Endothelial cell of umbilical vein (primary cell): ENCODE measurements around the gene HOXB5. TPM values are rescaled to one million over a fixed set of nuclear protein-coding genes. Genes with fewer than 3 reads are reported as not detected.

Experiments used
- BruUV-seq: library from RNA; stranded (reverse); fragments of 400-500 nt; replicated peaks from 2 replicates; lab custom pipeline; 2021; lab: Mats Ljungman, UMichigan
- CTCF ChIA-PET: fragments of 300-600, 350-600 bp; sonication (Branson Sonifier 250); formaldehyde crosslinking; loops from one replicate; lab custom pipeline; 2021; ENCODE audit warnings: antibody characterized with exemption, inconsistent platforms; lab: Charles Lee
- POLR2A ChIA-PET: fragments of 300-600, 350-600 bp; sonication (Branson Sonifier 250); formaldehyde crosslinking; loops from one replicate; lab custom pipeline; 2021; ENCODE audit warnings: antibody characterized with exemption, inconsistent platforms; lab: Charles Lee
- DNase-seq: peaks from one replicate; pipeline ENCODE4 v3.0.0-alpha.2; 2011; ENCODE audit warnings: low read depth, low spot score
- FAIRE-seq: peaks from 2 replicates; lab custom pipeline; 2011; peaks lifted over from hg19 to GRCh38; lab: Jason Lieb, UNC
- H2AFZ ChIP-seq: 2 replicates; pipeline ENCODE4 v1.6.0; 2012; ENCODE audit warnings: low read depth, low read length, control low read depth, inconsistent platforms
- H3K27ac ChIP-seq: 2 replicates; pipeline ENCODE4 v1.5.1; 2011; ENCODE audit warnings: low read depth, mild to moderate bottlenecking, control low read depth, low read length, moderate library complexity; ENCODE audit not compliant: insufficient read depth
- H3K27me3 ChIP-seq, 2 experiments: 2 replicates each; pipeline versions ENCODE4 v1.6.0 to v1.6.1; 2011; ENCODE audit warnings: low read length in 2 of 2, mixed read lengths in 1 of 2; ENCODE audit not compliant: control insufficient read depth in 2 of 2, insufficient read depth in 2 of 2
- H3K36me3 ChIP-seq, 2 experiments: 2 replicates in 1 of 2; 3 replicates in 1 of 2; pipeline ENCODE4 v1.5.1; 2011; ENCODE audit warnings: low read length in 2 of 2, mild to moderate bottlenecking in 1 of 2, moderate library complexity in 1 of 2; ENCODE audit not compliant: control insufficient read depth in 2 of 2, insufficient read depth in 2 of 2; ENCODE audit errors: extremely low read depth in 1 of 2
- H3K4me1 ChIP-seq: 3 replicates; pipeline ENCODE4 v1.5.1; 2011; ENCODE audit warnings: mild to moderate bottlenecking, low read length; ENCODE audit not compliant: control insufficient read depth, insufficient read depth; ENCODE audit errors: extremely low read depth
- H3K4me2 ChIP-seq: 2 replicates; pipeline ENCODE4 v1.6.1; 2011; ENCODE audit warnings: low read length, control low read depth, mixed read lengths; ENCODE audit not compliant: insufficient read depth
- H3K4me3 ChIP-seq, 3 experiments: fragments of 200-600 bp in 1 of 3; sonication (generic), shearing (Covaris generic) in 1 of 3; replicated peaks in 1 of 3; 2 replicates each; pipeline ENCODE4 v1.5.1; 2011 to 2016; ENCODE audit warnings: control low read depth in 3 of 3, low read length in 3 of 3, mild to moderate bottlenecking in 2 of 3, inconsistent platforms in 1 of 3, low read depth in 1 of 3, moderate library complexity in 1 of 3; ENCODE audit not compliant: insufficient read depth in 1 of 3
- H3K79me2 ChIP-seq: 2 replicates; pipeline ENCODE4 v1.6.0; 2012; ENCODE audit warnings: low read length, inconsistent platforms; ENCODE audit not compliant: control insufficient read depth, insufficient read depth
- H3K9ac ChIP-seq: replicated peaks from 2 replicates; pipeline ENCODE3; 2011; ENCODE audit warnings: low read length, control low read depth; ENCODE audit not compliant: insufficient read depth; ENCODE audit errors: extremely low read depth
- H3K9me1 ChIP-seq: replicated peaks from 3 replicates; pipeline ENCODE4 v1.6.0; 2011; ENCODE audit warnings: mild to moderate bottlenecking, low read length; ENCODE audit not compliant: control insufficient read depth, insufficient read depth; ENCODE audit errors: extremely low read depth
- H3K9me3 ChIP-seq: replicated peaks from 2 replicates; pipeline ENCODE4 v1.5.1; 2012; ENCODE audit warnings: low read length, inconsistent platforms; ENCODE audit not compliant: control insufficient read depth, insufficient read depth
- H4K20me1 ChIP-seq: replicated peaks from 2 replicates; pipeline ENCODE3; 2011; ENCODE audit warnings: mild to moderate bottlenecking, low read length; ENCODE audit not compliant: control insufficient read depth, insufficient read depth; ENCODE audit errors: extremely low read depth
- JUN ChIP-seq: IDR thresholded peaks from 2 replicates; pipeline ENCODE4 v1.6.1; 2011; ENCODE audit warnings: borderline replicate concordance, low read depth; ENCODE audit not compliant: insufficient read length, insufficient read depth
- MYC ChIP-seq: IDR thresholded peaks from one replicate; pipeline ENCODE4 v1.6.1; 2011; ENCODE audit warnings: mild to moderate bottlenecking, low read depth, low read length
- dilution Hi-C: fragments of 300-500 bp; cut with MboI; formaldehyde crosslinking; loops from one replicate; pipeline ENCODE4 v1.15.0; 2019; ENCODE audit warnings: low sequenced_read_pairs; ENCODE audit not compliant: extremely low pct_ligation_motif_present
- intact Hi-C: fragments of 100-400 bp; cut with micrococcal nuclease; formaldehyde crosslinking; loops from one replicate; pipeline ENCODE4 v1.10.0; 2022
- polyA plus RNA-seq, 4 experiments: library from polyadenylated mRNA; depleted of rRNA in 3 of 4; stranded (reverse) in 3 of 4; unstranded in 1 of 4; fragments of >200 nt; gene quantifications; 2 replicates each; pipeline versions ENCODE4 v1.2.1 to v1.2.3, GENCODE V29; 2011 to 2012; ENCODE audit warnings: missing spikeins in 1 of 4
- total RNA-seq: library from RNA; stranded (reverse); gene quantifications from 2 replicates; pipeline ENCODE4 v1.2.3, GENCODE V29; 2021
- TF ChIP-seq, protein P1 (sequence below), 2 donors: IDR thresholded peaks; 1 replicate in 1 of 2; 2 replicates in 1 of 2; pipeline ENCODE4 v1.5.1; 2011; ENCODE audit warnings: low read length in 2 of 2, mild to moderate bottlenecking in 2 of 2, moderate library complexity in 2 of 2, control low read depth in 1 of 2, inconsistent platforms in 1 of 2, low read depth in 1 of 2; ENCODE audit not compliant: insufficient read depth in 1 of 2; ENCODE audit errors: extremely low read depth in 1 of 2
- TF ChIP-seq, protein P2 (sequence below): IDR thresholded peaks from 2 replicates; pipeline ENCODE4 v1.6.1; 2011; ENCODE audit not compliant: insufficient read depth, insufficient read length

HOXB5 gene
- total and polyA plus RNA-seq, 2 donors (not counting 3 experiments of a cell fraction or from before 2014, with no cell fraction given): 2.0 to 8.5 TPM

DNA sequence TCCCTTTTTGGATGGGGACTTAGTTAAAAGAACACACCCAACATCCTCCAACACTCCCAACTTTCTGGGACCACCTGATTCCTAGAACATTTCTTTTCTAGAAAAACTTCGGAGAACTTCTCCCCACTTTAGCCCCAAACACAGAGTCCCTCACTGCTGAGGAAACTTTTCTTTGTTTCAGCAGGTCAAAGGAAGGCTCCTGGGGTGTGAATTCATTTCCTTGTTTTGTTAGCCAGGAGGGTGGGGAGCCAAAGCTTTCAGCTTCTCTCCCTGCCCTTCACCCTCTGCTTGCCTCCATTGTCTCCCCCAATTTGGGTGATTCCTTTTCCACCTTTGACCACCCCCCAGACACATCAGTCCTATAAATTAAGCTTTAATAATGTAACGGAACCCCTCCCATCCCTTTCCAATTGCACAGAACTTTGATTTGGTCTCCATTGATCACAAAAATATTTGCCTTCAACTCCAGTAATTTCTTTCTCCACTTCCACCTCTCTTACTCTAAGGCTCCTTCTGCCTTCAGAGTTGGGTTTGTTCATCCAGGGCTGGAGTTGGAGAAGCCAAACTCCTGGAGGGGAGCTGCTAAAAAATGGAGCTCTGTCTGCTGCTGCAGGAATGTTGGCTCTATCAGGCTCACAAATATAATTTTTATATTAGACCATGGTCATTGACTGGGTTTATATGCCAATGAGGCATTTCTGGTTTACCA lies 25.8 kb downstream of the HOXB5 start:
- H3K79me2 ChIP-seq: peaks cover 92% of the 10 kb centered on the region
- no peaks in the 10 kb centered on the region for H3K27me3 ChIP-seq
- peaks cover 79% of the 10 kb centered on the region for H3K4me1 ChIP-seq
- ChIA-PET POLR2A (interaction anchor here (0.7 to 1.6 kb wide), 3 partner anchors 11 to 21 kb away, joined by 3 to 8 read pairs (median 4); no protein-coding TSS in a partner anchor), CTCF (interaction anchor here (0.6 to 6.1 kb wide), 10 partner anchors 8 to 352 kb away, joined by 3 to 28 read pairs (median 4); no protein-coding TSS in a partner anchor)
- no peaks in the 10 kb centered on the region for H3K9me1 ChIP-seq
- TF ChIP-seq, protein P1, sequence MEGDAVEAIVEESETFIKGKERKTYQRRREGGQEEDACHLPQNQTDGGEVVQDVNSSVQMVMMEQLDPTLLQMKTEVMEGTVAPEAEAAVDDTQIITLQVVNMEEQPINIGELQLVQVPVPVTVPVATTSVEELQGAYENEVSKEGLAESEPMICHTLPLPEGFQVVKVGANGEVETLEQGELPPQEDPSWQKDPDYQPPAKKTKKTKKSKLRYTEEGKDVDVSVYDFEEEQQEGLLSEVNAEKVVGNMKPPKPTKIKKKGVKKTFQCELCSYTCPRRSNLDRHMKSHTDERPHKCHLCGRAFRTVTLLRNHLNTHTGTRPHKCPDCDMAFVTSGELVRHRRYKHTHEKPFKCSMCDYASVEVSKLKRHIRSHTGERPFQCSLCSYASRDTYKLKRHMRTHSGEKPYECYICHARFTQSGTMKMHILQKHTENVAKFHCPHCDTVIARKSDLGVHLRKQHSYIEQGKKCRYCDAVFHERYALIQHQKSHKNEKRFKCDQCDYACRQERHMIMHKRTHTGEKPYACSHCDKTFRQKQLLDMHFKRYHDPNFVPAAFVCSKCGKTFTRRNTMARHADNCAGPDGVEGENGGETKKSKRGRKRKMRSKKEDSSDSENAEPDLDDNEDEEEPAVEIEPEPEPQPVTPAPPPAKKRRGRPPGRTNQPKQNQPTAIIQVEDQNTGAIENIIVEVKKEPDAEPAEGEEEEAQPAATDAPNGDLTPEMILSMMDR (IDR thresholded peaks at IDR 0.05; ENCODE audit: extremely low read depth in 1 of 2, insufficient read depth in 1 of 2, low read depth in 1 of 2, low read length in 2 of 2): no peak
- TF ChIP-seq, protein P2, sequence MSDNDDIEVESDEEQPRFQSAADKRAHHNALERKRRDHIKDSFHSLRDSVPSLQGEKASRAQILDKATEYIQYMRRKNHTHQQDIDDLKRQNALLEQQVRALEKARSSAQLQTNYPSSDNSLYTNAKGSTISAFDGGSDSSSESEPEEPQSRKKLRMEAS: no peak
- TF ChIP-seq MYC (no peak), JUN (no peak)
- no peaks in the 10 kb centered on the region for H4K20me1 ChIP-seq
- peak overlapping the region; percentile 30 for H3K9ac ChIP-seq
- H3K27ac ChIP-seq: peak overlapping the region; percentile 2
- intact Hi-C loops (loop anchor here (2.0 kb wide), 1 partner anchor 23 kb away; the partner anchor contains the start of gene HOXB2), dilution Hi-C loops (no loop called here)
- peaks cover 0 to 5% of the 10 kb centered on the region in 2 experiments for H3K36me3 ChIP-seq
- no peak overlapping the region for H2AFZ ChIP-seq
- H3K4me3 ChIP-seq: peak overlapping the region in 1 of 3 experiments; percentile 60
- peak; percentile 44 for DNase-seq
- peak overlapping the region; percentile 80 for H3K4me2 ChIP-seq
- no peaks in the 10 kb centered on the region for H3K9me3 ChIP-seq
- FAIRE-seq: peak; percentile 80
- BruUV-seq: no TSS peak
